ENCODE data around the gene PGLYRP2. TPM values are rescaled to one million over a fixed set of nuclear protein-coding genes. Genes with fewer than 3 reads are reported as not detected.

The PGLYRP2 gene
- total and polyA plus RNA-seq, 2 donors (not counting 3 experiments of a cell fraction or from before 2014, with no cell fraction given) = 0.03 to 0.18 TPM

DNA sequence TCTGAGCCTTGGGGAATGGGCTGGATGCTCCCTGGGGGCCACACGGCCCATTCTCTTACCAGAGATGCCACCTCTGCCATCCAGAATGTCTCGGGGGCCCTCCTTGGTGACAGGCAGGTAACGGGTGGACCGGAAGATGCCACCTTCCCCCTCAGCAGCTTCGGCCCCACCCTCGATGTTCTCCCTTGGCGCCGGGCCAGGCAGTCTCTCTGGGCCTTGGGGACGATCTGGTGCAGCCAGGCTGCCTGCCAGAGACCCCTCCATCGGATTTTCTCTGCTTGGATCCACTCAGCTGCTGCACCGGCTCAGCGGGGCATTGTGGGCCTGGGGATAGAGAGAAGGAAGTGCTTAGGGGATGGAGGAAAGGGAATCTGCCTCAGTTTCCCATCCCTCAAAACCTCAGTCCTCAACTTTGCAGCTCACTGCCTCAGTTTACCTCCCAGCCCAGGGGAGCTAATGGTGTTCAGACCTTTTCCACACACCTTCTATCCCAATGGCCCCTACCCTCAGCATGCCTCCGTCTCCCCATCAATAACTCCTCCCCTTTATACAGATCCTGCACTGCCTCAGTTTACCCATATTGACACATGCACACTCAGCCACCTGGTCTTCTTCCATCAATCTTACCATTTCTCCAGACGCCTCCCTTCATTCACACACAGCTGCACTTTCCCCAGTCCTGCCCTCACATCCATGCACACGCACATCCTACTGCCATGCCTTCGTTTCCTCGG, 31.1 kb downstream of the PGLYRP2 start:
- H3K9me3 ChIP-seq (replicated peaks; ENCODE audit: control insufficient read depth, insufficient read depth, low read length) = no peaks in the 10 kb centered on the region
- intact Hi-C loops (cut with micrococcal nuclease) (no loop called here), dilution Hi-C loops (cut with MboI; ENCODE audit: extremely low pct_ligation_motif_present, low sequenced_read_pairs) (no loop called here)
- no peak overlapping the region for H3K27ac ChIP-seq (ENCODE audit: insufficient read depth, low read depth, low read length)
- no peak overlapping the region for H2AFZ ChIP-seq (ENCODE audit: low read depth, low read length)
- TF ChIP-seq MYC (IDR thresholded peaks at IDR 0.05; ENCODE audit: low read depth, low read length) (no peak), FOS (IDR thresholded peaks at IDR 0.05; ENCODE audit: borderline replicate concordance, insufficient read depth, low read length) (no peak), POLR2A (IDR thresholded peaks at IDR 0.05; ENCODE audit: low read depth, low read length) (no peak), GATA2 (IDR thresholded peaks at IDR 0.05; ENCODE audit: insufficient read depth, insufficient read length, low read depth, low read length) (no peak), EZH2 (IDR thresholded peaks at IDR 0.05; ENCODE audit: borderline replicate concordance, low read depth, low read length, severe bottlenecking) (no peak), JUN (IDR thresholded peaks at IDR 0.05; ENCODE audit: borderline replicate concordance, insufficient read depth, insufficient read length, low read depth) (no peak), POLR2AphosphoS5 (IDR thresholded peaks at IDR 0.05; ENCODE audit: insufficient read depth, low read depth, low read length) (no peak), CTCF (IDR thresholded peaks at IDR 0.05; ENCODE audit: extremely low read depth in 1 of 2, insufficient read depth in 1 of 2, low read depth in 1 of 2, low read length in 2 of 2) (no peak)
- TF ChIP-seq, protein P1, sequence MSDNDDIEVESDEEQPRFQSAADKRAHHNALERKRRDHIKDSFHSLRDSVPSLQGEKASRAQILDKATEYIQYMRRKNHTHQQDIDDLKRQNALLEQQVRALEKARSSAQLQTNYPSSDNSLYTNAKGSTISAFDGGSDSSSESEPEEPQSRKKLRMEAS (IDR thresholded peaks at IDR 0.05; ENCODE audit: insufficient read depth, insufficient read length) = no peak
- ChIA-PET POLR2A (no interaction called here), CTCF (interaction anchor here (1.0 to 1.5 kb wide), 2 partner anchors 15 to 29 kb away, joined by 3 read pairs; partner anchors contain the start of gene AKAP8L)
- H3K4me2 ChIP-seq (ENCODE audit: insufficient read depth, low read length) = peak overlapping the region; percentile 53
- no peak overlapping the region for H3K4me3 ChIP-seq (replicated peaks in 1 of 3; ENCODE audit: insufficient read depth in 1 of 3, low read depth in 1 of 3, low read length in 3 of 3)
- no peak overlapping the region for H3K9ac ChIP-seq (replicated peaks; ENCODE audit: extremely low read depth, insufficient read depth, low read length)
- no TSS peak for BruUV-seq (replicated peaks)
- DNase-seq (ENCODE audit: low read depth, low spot score) = no peak
- no peaks in the 10 kb centered on the region for H3K9me1 ChIP-seq (replicated peaks; ENCODE audit: control insufficient read depth, extremely low read depth, insufficient read depth, low read length)
- H3K27me3 ChIP-seq (ENCODE audit: control insufficient read depth in 2 of 2, insufficient read depth in 2 of 2, low read length in 2 of 2) = no peaks in the 10 kb centered on the region
- H4K20me1 ChIP-seq (replicated peaks; ENCODE audit: control insufficient read depth, extremely low read depth, insufficient read depth, low read length) = no peaks in the 10 kb centered on the region
- FAIRE-seq = no peak
- H3K4me1 ChIP-seq (ENCODE audit: control insufficient read depth, extremely low read depth, insufficient read depth, low read length) = peaks cover 14% of the 10 kb centered on the region
- no peaks in the 10 kb centered on the region for H3K36me3 ChIP-seq (ENCODE audit: control insufficient read depth in 2 of 2, extremely low read depth in 1 of 2, insufficient read depth in 2 of 2, low read length in 2 of 2)
- no peaks in the 10 kb centered on the region for H3K79me2 ChIP-seq (ENCODE audit: control insufficient read depth, insufficient read depth, low read length)
